Measurements from ENCODE around the gene SIX6. TPM values are rescaled to one million over a fixed set of nuclear protein-coding genes. Genes with fewer than 3 reads are reported as not detected.

The SIX6 gene
- not detected for total RNA-seq

GRCh38 chr14:60508707-60509437, at the start of gene SIX6:
Gene SIX6 (plus strand): TSS chr14:60509146. CDS start chr14:60509399, 253 bp downstream.

GRCh38 chr14:60485598-60486251, 23.2 kb upstream of the SIX6 start, which contains the start of gene C14orf39:
Gene C14orf39 (minus strand): TSS chr14:60486063. CDS start chr14:60485078, 985 bp downstream.

Other genes starting within 250 kb of the SIX6 start
- gene C14orf39, start 23.1 kb upstream of the SIX6 start, total RNA-seq: not detected
- gene SIX1, start 140.3 kb downstream of the SIX6 start, total RNA-seq: under 1 TPM in 1 of 2 experiments, not detected in 1; 0.08 TPM
- gene SIX4, start 215.2 kb downstream of the SIX6 start, total RNA-seq: not detected
- 10 to 100 TPM; 23.5 to 27.0 TPM for gene MNAT1, start 225.6 kb downstream of the SIX6 start, total RNA-seq

Measured in activated naive CD4-positive, alpha-beta T cell treated with anti-CD3 and anti-CD28 coated beads, Interleukin-2, amount 10 ng/mL, durations not matched to agents 5 hours and 36 hours (primary cell).